GM19452 (cell line): ENCODE measurements around the gene NIPAL1.
"Not testable (repeated sequence)": the region's sequence is repeated elsewhere in the genome, so short reads cannot be mapped to it uniquely, and the experiment has no call there.

Source experiments
- ATAC-seq: cut with Tn5 transposase; IDR thresholded peaks from one replicate; pipeline ENCODE4 v1.9.1; 2021; ENCODE audit not compliant: unreplicated experiment

The NIPAL1 gene

GRCh38 chr4:48016141-48017107 lies at the start of gene NIPAL1, which contains the start of gene CNGA1:
TSS of gene NIPAL1 (plus strand) at chr4:48016772. CDS start at chr4:48016840, 68 bp downstream.
TSS of gene CNGA1 (minus strand) at chr4:48016681. CDS start at chr4:47952689, 63,992 bp downstream.
- peak; percentile 84 for ATAC-seq

GRCh38 chr4:47968847-47969246 lies 47.7 kb upstream of the NIPAL1 start:
- ATAC-seq, result no peak

DNA sequence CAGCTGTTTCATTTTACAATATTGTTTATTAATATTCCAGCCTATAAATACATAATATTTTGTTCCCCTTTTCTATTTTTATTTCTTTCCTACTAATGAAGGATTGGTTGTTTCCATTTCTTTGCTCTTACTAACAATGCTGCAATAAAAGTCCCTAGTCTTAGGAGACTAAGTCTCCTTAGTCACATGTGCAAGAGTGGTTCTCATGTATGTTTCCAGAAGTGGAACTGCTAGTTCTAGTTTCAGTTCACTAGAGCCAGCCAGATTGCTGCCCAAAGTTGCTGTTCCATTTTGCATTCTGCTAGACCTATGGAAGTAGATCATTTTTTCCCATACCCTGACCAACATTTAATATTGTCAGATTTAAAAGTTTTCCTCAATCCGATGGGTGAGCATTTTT lies 44.4 kb upstream of the NIPAL1 start:
- no peak for ATAC-seq

DNA sequence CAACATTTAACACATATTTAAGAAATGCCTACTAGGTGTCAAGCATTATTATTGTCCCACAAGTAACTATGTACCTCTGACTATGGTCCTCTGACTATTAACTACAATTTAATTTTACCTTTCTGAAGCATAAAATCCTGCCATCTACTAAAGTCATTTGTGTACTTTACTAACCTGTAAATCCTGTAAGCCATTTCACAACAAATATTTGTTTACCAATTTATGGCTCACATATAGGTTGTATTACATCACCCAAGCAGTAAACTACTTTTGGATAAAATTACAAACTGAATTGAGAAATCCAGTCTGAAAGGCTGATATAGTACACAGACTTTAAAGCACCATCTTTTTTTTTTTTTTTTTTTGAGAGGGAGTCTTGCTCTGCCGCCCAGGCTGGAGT lies 43.9 kb upstream of the NIPAL1 start:
- no peak for ATAC-seq

DNA sequence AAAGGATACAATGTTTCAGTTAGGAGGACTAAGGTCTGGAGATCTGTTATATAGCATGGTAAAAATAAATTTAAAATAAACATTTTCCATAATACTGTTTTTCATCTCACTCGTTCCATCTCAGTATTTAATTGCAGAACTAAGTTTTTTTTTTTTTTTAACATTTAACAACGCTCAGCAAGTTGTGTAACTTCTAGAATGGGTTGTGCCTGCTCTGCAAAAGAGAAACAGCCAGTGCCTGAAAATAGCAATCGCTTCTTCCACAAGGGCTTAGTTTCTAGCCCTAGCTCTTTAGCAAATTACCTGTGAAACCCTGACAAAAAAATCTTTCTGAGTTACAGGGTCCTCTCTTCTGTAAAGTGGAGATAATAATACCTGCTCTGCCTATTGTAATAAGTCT lies 42.0 kb upstream of the NIPAL1 start:
- no peak for ATAC-seq

DNA sequence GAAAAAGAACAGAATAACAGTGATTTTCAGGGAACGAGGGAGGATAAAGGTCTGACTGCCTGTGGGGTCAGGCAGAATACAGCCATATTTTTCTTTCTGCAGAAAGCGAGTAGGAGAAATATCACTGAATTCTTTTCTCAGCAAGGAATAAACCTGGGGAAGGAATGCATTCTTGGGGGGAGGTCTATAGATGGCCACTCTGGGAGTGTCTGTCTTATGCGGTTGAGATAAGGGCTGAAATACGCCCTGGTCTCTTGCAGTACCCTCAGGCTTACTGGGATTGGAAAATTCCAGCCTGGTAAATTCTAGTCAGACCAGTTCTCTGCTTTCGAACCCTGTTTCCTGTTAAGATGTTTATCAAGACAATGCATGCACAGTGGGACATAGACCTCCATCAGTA lies 26.4 kb upstream of the NIPAL1 start:
- no peak for ATAC-seq

DNA sequence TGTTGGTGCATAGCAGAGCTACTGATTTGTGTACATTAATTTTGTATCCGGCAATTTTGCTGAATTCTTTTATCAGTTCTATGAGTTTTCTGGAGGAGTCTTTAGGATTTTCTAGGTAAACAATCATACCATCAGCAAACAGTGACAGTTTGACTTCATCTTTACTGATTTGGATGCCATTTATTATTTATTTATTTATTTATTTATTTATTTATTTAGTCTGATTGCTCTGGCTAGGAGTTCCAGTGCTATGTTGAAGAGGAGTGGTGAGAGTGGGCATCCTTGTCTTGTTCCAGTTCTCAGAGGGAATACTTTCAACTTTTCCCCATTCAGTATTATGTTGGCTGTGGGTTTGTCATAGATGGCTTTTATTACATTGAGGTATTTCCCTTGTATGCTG lies 24.1 kb upstream of the NIPAL1 start:
- ATAC-seq, result not testable (repeated sequence)

DNA sequence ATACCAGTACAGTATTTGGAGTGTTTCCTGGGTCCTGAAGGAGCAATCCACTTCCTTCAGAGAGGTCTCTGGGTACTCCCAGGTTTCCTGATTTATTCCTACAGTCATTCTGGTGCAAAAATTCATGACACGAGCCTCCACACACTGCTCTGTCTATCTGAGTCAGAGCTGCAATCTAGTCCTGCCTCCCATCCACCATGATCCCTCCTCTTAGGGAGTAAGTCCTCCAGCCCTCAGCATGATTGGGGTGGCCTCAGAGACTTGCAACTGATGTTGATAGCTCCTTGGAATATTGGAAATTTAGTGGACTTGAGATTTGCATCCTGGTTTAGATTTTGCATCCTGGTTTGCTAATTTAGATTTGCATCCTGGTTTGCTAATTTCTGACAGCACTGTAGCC lies 20.6 kb upstream of the NIPAL1 start:
- no peak for ATAC-seq

DNA sequence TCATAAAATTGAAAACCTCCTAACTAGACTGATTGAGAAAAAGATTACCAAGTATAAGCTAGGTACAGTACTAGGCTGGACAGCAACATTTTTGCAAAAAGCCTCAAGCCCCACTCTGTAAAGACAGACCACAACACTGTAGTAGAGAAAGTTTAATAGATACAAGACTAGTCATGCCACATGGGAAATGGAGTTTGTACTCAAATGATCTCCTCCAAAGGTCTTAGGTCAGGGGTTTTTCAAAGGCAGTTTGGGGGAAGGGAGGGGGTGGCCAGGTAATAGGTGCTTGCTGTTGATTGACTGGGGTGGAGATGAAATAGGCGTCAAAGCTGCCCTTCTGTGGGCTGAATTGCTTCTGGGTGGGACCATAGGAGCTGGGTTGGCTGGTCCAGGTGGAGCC lies 14.3 kb upstream of the NIPAL1 start:
- no peak for ATAC-seq

- not testable (repeated sequence) for ATAC-seq
These were observed 13.0 kb upstream of the NIPAL1 start for GRCh38 chr4:48003568-48003967.

DNA sequence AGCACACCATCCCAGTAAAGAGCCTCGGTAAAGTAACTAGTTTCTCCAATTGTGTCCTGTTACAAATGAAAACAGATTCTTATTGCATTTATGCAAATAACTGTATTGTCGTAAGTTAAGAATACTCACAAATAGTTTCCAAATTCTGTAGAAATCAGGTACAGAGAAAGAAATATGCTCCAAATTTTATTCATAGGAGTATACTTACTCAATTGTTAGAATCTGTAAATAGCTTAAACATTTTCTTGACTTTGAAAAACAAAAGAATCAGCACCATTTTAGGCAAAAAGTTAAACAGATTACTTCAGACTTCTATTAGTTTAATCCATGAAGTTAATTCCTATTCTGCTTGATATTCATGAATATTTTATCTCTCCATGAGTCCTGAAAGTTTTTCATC lies 10.8 kb upstream of the NIPAL1 start:
- no peak for ATAC-seq

GRCh38 chr4:48008021-48008596 lies 8.5 kb upstream of the NIPAL1 start:
- ATAC-seq, result no peak

- ATAC-seq, result not testable (repeated sequence)
These were observed 5.7 kb upstream of the NIPAL1 start for GRCh38 chr4:48010906-48011305.

GRCh38 chr4:48011722-48012121 lies 4.8 kb upstream of the NIPAL1 start:
- no peak for ATAC-seq

DNA sequence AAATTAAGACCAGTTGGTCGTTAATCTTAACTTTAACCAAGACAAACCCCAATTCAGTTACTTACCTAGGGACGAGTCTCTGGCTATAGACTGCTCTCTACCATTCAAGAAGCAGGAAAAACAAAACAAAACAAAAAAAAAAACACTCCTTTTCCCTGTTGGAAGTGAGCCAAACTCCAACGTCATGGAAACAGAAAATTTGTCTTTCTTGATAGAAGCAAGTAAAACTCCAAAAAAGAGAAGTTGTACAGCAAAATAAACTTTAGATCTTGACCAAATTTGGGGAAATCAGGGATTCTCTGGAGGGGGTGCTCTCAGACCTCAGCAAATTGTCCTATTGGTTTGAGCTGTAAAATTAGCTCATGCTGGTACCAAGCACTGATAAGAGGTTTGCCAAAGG lies 3.7 kb upstream of the NIPAL1 start:
- ATAC-seq, result no peak

GRCh38 chr4:48015216-48015615 lies 1.4 kb upstream of the NIPAL1 start:
- ATAC-seq, result no peak

- no peak for ATAC-seq
These were observed 894 bp upstream of the NIPAL1 start for GRCh38 chr4:48015678-48016077.

DNA sequence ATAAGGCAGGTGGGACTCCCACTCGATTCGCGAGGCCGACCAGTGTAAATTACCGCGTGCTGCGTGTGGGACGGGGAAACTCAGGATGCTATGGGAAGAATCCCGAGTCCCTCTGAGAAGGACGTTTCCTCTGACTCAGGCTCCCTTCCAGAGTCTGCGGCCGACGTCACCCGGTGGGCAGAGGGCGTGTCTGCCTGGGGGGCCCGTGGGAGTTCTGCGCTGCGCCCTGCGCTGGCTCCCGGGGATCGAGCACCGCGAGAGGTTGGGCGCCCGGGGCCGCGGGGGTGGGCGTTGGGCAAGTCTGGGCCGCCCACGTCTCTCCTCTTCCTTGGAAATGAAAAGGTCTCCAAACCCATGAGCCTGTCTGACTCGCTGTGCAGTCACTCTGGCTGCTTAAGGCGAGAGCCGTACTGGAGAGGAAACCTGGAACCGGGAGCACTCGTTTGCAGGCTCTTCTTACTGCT lies 568 bp downstream of the NIPAL1 start:
- no peak for ATAC-seq

GRCh38 chr4:48018112-48018511 lies 1.5 kb downstream of the NIPAL1 start:
- ATAC-seq, result no peak

DNA sequence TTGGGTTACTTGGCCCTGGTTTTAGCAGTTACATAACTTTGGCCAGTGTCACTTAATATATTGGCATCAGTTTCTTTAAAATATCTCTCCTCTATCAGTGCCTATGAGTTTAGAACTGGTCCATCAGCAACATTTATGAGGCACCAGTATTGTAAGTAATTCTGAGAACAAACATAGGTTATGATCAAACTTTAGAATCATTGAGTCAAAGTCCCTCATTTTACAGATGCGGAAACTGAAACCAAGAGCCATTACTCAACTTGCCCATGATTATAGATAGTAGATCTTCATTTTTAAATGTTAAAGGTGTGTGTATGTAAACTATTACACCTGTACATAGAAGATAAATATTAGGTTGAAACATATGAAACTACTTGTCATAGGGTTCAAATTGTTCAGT lies 4.5 kb downstream of the NIPAL1 start:
- ATAC-seq, result no peak

DNA sequence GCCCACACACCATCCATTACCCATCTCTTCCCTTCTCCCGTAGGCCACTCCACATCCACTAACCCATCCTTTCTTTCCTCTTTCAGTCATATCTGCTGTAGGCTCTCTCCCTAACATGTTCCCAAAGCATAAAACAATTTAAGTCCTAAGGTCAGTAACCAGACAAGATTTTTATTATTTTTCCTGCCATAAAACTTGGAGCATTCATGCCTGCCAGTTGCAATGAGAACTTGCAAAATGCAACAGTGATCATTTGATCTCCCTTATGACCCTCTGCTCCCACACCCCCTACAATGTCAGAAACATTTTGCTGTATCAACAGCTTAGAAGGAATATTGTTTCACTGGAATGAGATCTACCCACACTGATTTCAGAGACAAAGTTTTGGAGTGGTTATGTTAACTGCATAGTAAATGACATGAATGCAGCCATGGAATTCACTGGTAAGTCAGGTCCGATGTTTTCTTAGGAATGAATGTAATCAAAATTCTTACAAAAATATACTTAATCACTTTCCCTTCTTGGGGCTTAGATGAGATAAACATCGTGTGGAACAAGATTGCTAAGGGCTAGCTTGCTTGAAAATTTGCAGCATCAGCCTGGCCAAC lies 5.7 kb downstream of the NIPAL1 start:
- ATAC-seq, result no peak

DNA sequence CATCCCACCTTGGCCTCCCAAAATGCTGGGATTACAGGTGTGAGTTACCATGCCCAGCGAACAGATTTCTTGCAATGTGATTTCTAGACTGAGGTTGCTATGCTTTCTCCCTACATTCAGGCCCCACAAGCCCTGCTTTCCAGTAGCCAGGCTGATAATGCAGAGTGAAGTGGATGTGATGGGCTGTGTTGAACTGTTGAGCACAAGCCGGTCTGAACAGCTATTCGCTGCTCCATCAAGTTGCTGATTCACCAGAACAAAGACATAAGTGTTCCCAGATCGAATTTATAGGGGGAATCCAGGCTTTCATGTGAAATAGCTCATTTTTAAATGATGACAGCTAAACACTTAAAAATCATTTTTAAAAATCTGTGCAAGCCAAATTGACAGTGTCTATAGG lies 8.0 kb downstream of the NIPAL1 start:
- ATAC-seq, result no peak
